RWPE1 (cell line): Measurements from ENCODE around the gene LRP3.

Experiments used
- CTCF ChIA-PET: fragments of 350-600 bp; sonication (Branson Sonifier 250); formaldehyde crosslinking; extraction: SDS; loops from one replicate; lab custom pipeline; 2021; lab: Yijun Ruan, JAX
- POLR2A ChIA-PET: fragments of 400-600 bp; formaldehyde crosslinking; extraction: SDS; loops from one replicate; lab custom pipeline; 2020; ENCODE audit warnings: antibody characterized with exemption; ENCODE audit not compliant: low non-redundant PET; lab: Yijun Ruan, JAX
- DNase-seq: peaks from one replicate; pipeline ENCODE4 v3.0.0; 2012; ENCODE audit warnings: low spot score
- H3K27ac ChIP-seq: fragments of 450-650 bp; 2 replicates; pipeline ENCODE4 v1.5.1; 2017
- CTCF ChIP-seq: fragments of 450-650 bp; conservative IDR thresholded peaks from 2 replicates; pipeline ENCODE4 v1.5.1; 2017; ENCODE audit warnings: low read depth, mild to moderate bottlenecking

The LRP3 gene

GRCh38 chr19:33254245-33254824 lies 60.2 kb downstream of the LRP3 start:
- H3K27ac ChIP-seq = no peak overlapping the region
- DNase-seq = no peak
- ChIA-PET CTCF (no interaction called here), POLR2A (no interaction called here)
- no peak for TF ChIP-seq CTCF

GRCh38 chr19:33255781-33256180 lies 61.7 kb downstream of the LRP3 start:
- CTCF ChIA-PET = interaction anchor here (0.5 kb wide), 1 partner anchor 9 kb away, joined by 3 read pairs; no protein-coding TSS in a partner anchor
- POLR2A ChIA-PET = interaction anchor here (0.6 kb wide), 1 partner anchor 140 kb away, joined by 5 read pairs; no protein-coding TSS in a partner anchor
- H3K27ac ChIP-seq = no peak overlapping the region
- TF ChIP-seq CTCF = no peak
- DNase-seq = no peak

GRCh38 chr19:33256261-33256660 lies 62.1 kb downstream of the LRP3 start:
- CTCF ChIA-PET = interaction anchor here (0.5 kb wide), 1 partner anchor 9 kb away, joined by 3 read pairs; no protein-coding TSS in a partner anchor
- TF ChIP-seq CTCF = no peak
- DNase-seq = no peak
- no peak overlapping the region for H3K27ac ChIP-seq
- POLR2A ChIA-PET = no interaction called here

- H3K27ac ChIP-seq = no peak overlapping the region
- CTCF ChIA-PET = interaction anchor here (0.6 kb wide), 1 partner anchor 59 kb away, joined by 3 read pairs; no protein-coding TSS in a partner anchor
- POLR2A ChIA-PET = no interaction called here
- no peak for TF ChIP-seq CTCF
- DNase-seq = no peak
Observed at GRCh38 chr19:33257828-33258227, 63.7 kb downstream of the LRP3 start.
